ENCODE results near the gene DCC.

DCC gene

DNA sequence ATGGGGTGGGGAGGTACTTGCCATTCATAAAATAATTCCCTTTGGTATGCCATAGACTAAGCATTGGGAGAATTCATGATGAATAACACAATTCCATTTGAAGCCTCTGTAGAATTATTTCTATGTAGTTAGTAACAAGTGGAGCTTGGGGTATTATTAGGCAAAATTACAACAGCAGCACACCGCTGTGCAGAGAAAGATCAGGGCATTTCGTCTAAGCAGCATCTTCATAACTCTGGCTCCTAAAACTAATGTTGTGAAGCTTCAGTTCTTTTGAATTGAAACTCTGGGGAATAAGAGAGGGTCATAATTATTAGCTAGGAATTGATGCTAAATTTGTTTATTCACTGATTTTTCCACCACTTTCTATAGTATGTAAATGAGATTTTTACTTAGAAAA is 630.7 kb downstream of the DCC start:
- no peak for DNase-seq (ENCODE audit: low read depth)
- no peak for TF ChIP-seq CTCF (IDR thresholded peaks at IDR 0.05; ENCODE audit: insufficient read depth, low read depth, low read length, missing control alignments)
- H3K4me3 ChIP-seq (ENCODE audit: low read length): no peak overlapping the region

DNA sequence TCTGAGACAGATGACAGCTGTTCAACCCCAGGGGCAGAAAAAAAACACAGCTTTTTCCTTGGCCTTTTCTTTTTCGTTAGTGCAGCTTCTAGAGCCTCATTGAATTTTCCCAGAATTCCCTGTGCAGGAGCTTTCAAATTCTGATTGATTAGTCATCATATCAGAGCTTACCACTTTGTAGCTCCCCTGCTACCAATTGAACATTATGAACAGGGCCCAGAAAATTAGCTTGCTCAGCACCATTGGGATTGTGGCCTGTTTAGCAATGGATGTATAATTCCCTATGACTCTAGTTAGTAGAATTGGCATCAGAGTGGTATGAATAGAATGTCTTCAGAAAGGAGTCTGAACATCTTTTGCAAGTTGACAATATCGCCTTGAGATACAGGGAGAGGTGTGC is 631.1 kb downstream of the DCC start:
- no peak for DNase-seq (ENCODE audit: low read depth)
- H3K4me3 ChIP-seq (ENCODE audit: low read length): no peak overlapping the region
- TF ChIP-seq CTCF (IDR thresholded peaks at IDR 0.05; ENCODE audit: insufficient read depth, low read depth, low read length, missing control alignments): no peak

DNA sequence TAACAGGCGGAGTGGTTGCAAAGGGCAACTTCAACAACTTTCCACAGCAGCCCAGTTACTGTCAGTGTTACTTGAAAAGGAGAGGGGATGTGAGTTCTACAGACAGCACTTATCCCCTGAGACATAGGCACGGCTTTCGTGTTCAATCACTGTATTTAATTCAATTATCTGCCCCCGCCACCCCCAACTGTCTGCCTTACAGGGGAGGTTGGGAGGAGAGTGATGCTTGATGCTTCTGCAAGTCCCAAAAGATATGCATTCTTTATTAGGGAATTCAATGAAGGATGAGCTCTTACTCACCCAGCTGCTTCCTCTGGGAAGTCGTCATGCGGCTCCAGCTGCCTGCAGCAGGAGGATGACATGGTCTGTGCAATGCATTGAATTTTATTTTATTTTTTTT is 639.9 kb downstream of the DCC start:
- no peak for TF ChIP-seq CTCF (IDR thresholded peaks at IDR 0.05; ENCODE audit: insufficient read depth, low read depth, low read length, missing control alignments)
- H3K4me3 ChIP-seq (ENCODE audit: low read length): no peak overlapping the region
- DNase-seq (ENCODE audit: low read depth): no peak

- no peak for DNase-seq (ENCODE audit: low read depth)
- H3K4me3 ChIP-seq (ENCODE audit: low read length): no peak overlapping the region
- TF ChIP-seq CTCF (IDR thresholded peaks at IDR 0.05; ENCODE audit: insufficient read depth, low read depth, low read length, missing control alignments): no peak
Observed at GRCh38 chr18:52991246-52991645, 651.2 kb downstream of the DCC start.

DNA sequence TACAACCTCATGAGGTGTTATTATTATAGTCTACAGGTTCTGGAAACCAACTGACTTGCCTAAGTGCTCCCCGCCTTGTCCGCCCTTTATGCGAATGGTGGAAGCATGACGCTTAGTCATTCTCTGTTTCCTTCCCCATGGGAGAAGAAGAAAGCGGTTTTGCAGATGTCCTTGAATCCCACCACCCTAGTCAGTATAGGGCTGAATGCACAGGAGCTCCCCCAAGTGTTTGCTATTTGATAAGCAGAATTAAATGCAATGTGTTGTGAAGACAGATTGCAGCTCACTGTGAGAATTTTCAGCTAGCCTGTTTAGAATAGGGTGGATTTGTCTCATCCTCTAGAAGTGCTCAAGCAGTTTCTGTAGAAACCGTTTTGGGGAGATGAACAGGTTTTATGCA is 652.0 kb downstream of the DCC start:
- H3K4me3 ChIP-seq (ENCODE audit: low read length): no peak overlapping the region
- DNase-seq (ENCODE audit: low read depth): peak; percentile 5
- TF ChIP-seq CTCF (IDR thresholded peaks at IDR 0.05; ENCODE audit: insufficient read depth, low read depth, low read length, missing control alignments): peak; percentile 5

- no peak for DNase-seq (ENCODE audit: low read depth)
- no peak overlapping the region for H3K4me3 ChIP-seq (ENCODE audit: low read length)
- no peak for TF ChIP-seq CTCF (IDR thresholded peaks at IDR 0.05; ENCODE audit: insufficient read depth, low read depth, low read length, missing control alignments)
Observed at GRCh38 chr18:52995875-52996274, 655.9 kb downstream of the DCC start.

GRCh38 chr18:52999633-53000032 is 659.6 kb downstream of the DCC start:
- no peak overlapping the region for H3K4me3 ChIP-seq (ENCODE audit: low read length)
- no peak for TF ChIP-seq CTCF (IDR thresholded peaks at IDR 0.05; ENCODE audit: insufficient read depth, low read depth, low read length, missing control alignments)
- no peak for DNase-seq (ENCODE audit: low read depth)
